ENCODE measurements around the gene ADD3. TPM values are rescaled to one million over a fixed set of nuclear protein-coding genes. Genes with fewer than 3 reads are reported as not detected.

ADD3 gene
- total and polyA plus RNA-seq, 2 experiments from 2014 or later = 83.2 to 216 TPM

GRCh38 chr10:110017907-110018306 lies 10.1 kb downstream of the ADD3 start:
- H3K36me3 ChIP-seq (replicated peaks; ENCODE audit: insufficient read depth, low read depth) = no peaks in the 10 kb centered on the region
- peaks cover 47% of the 10 kb centered on the region for H4K20me1 ChIP-seq (ENCODE audit: insufficient read depth, poor library complexity, severe bottlenecking)
- no peaks in the 10 kb centered on the region for H3K9me2 ChIP-seq (replicated peaks; ENCODE audit: insufficient read depth)
- H3K27me3 ChIP-seq = no peaks in the 10 kb centered on the region
- no peak overlapping the region for H2AFZ ChIP-seq
- no peak overlapping the region for H3K4me3 ChIP-seq
- no peak overlapping the region for H3K27ac ChIP-seq
- H3K9me3 ChIP-seq (ENCODE audit: low read depth) = no peaks in the 10 kb centered on the region
- H3K4me2 ChIP-seq = no peak overlapping the region
- H3K4me1 ChIP-seq (ENCODE audit: insufficient read depth) = peaks cover 29% of the 10 kb centered on the region
- H3K79me2 ChIP-seq = peaks cover 99% of the 10 kb centered on the region
- WGBS (ENCODE audit: low lambda C conversion rate, missing lambda C conversion rate) = 77% methylated on average over 1 of the region's 1 CpG
- DNase-seq (ENCODE audit: low spot score) = no peak
- TF ChIP-seq EZH2phosphoT487 (IDR thresholded peaks at IDR 0.05; ENCODE audit: low read depth, severe bottlenecking, unreplicated experiment) (no peak), CTCF (IDR thresholded peaks at IDR 0.05; ENCODE audit: poor library complexity) (no peak), EZH2 (IDR thresholded peaks at IDR 0.05; ENCODE audit: borderline replicate concordance) (no peak)

DNA sequence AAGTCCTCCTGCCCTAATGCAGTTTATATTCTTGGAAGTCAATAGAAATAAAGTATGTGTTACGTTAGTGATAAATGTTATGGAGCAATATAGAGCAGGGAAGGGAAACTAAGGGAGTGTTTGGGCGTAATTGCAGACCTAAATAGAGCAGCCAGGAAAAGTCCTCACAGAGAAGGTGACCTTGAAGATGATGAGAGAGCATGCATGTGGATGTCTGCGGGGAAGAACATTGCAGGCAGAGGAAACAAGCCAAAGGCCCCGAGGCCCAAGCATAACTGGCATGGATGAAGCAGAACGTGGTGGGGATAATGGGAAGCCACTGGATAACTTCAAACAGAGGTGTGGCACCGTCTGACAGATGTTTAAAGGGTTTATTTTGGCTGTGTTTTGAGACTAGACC lies 12.5 kb downstream of the ADD3 start:
- Histone ChIP-seq H3K9me2 (replicated peaks; ENCODE audit: insufficient read depth) (no peaks in the 10 kb centered on the region), H4K20me1 (ENCODE audit: insufficient read depth, poor library complexity, severe bottlenecking) (peaks cover 57% of the 10 kb centered on the region), H3K27ac (no peak overlapping the region), H3K4me2 (no peak overlapping the region), H3K27me3 (no peaks in the 10 kb centered on the region), H2AFZ (no peak overlapping the region), H3K79me2 (peaks cover 99% of the 10 kb centered on the region), H3K9me3 (ENCODE audit: low read depth) (no peaks in the 10 kb centered on the region), H3K36me3 (replicated peaks; ENCODE audit: insufficient read depth, low read depth) (no peaks in the 10 kb centered on the region), H3K4me3 (no peak overlapping the region), H3K4me1 (ENCODE audit: insufficient read depth) (peaks cover 18% of the 10 kb centered on the region)
- DNase-seq (ENCODE audit: low spot score) = no peak
- no peak for TF ChIP-seq EZH2phosphoT487 (IDR thresholded peaks at IDR 0.05; ENCODE audit: low read depth, severe bottlenecking, unreplicated experiment)
- no peak for TF ChIP-seq EZH2 (IDR thresholded peaks at IDR 0.05; ENCODE audit: borderline replicate concordance)
- no peak for TF ChIP-seq CTCF (IDR thresholded peaks at IDR 0.05; ENCODE audit: poor library complexity)
- WGBS (ENCODE audit: low lambda C conversion rate, missing lambda C conversion rate) = 73% methylated on average over 6 of the region's 6 CpGs

GRCh38 chr10:110022716-110023504 lies 15.1 kb downstream of the ADD3 start:
- Histone ChIP-seq H3K4me2 (no peak overlapping the region), H3K79me2 (peaks cover 99% of the 10 kb centered on the region), H3K9me3 (ENCODE audit: low read depth) (no peaks in the 10 kb centered on the region), H4K20me1 (ENCODE audit: insufficient read depth, poor library complexity, severe bottlenecking) (peaks cover 56% of the 10 kb centered on the region), H2AFZ (no peak overlapping the region), H3K27me3 (no peaks in the 10 kb centered on the region), H3K27ac (no peak overlapping the region), H3K4me3 (no peak overlapping the region), H3K4me1 (ENCODE audit: insufficient read depth) (no peaks in the 10 kb centered on the region), H3K36me3 (replicated peaks; ENCODE audit: insufficient read depth, low read depth) (no peaks in the 10 kb centered on the region), H3K9me2 (replicated peaks; ENCODE audit: insufficient read depth) (no peaks in the 10 kb centered on the region)
- no peak for TF ChIP-seq EZH2 (IDR thresholded peaks at IDR 0.05; ENCODE audit: borderline replicate concordance)
- no peak for TF ChIP-seq EZH2phosphoT487 (IDR thresholded peaks at IDR 0.05; ENCODE audit: low read depth, severe bottlenecking, unreplicated experiment)
- TF ChIP-seq CTCF (IDR thresholded peaks at IDR 0.05; ENCODE audit: poor library complexity) = no peak
- no peak for DNase-seq (ENCODE audit: low spot score)
- 70% methylated on average over 2 of the region's 2 CpGs for WGBS (ENCODE audit: low lambda C conversion rate, missing lambda C conversion rate)

Data from hepatocyte (in vitro differentiated cells).